ENCODE data around the gene CALB2. TPM values are rescaled to one million over a fixed set of nuclear protein-coding genes. Genes with fewer than 3 reads are reported as not detected.

CALB2 gene
- total RNA-seq, 1 donor from 2014 or later: 1.0 TPM

DNA sequence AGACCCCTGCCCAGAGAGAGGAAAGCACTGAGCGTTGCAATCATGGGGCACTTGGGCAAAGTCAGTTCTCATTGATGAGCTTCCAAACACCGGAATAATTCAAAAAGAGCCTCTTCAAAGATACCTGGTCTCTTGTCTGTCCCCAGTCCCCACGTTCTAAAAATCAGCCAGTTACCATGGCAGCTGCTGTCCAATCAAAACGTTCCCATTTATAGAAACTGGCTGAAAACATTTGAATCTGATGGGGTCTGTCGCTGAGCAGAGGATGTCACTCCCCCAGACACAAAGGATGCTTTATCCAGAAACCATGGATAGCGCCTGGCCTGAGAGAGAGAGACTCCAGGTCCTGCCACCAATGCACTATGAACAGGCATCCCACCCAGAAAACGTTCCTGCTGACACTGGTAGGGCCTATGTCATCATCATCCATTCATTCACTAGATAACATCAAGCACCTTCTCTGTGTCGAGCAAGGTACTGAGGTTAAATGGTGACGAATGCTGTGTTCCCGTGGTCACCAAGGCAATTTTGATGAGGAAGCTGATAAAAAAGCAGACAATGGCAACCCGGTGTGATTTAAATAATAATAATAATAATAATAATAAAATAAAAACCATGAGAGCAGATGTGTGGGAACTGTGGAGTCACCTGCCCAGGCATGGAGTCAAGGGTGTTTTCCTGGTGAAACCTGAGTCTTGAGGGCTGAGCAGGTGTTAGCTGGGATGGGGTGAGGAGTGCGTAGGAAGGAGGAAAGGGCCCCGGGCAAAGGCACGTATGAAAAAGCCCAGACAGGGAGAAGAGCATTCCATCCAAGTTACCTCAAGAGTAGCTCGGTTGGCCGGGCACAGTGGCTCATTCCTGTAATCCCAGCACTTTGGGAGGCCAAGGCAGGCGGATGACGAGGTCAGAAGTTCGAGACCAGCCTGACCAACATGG is 19.0 kb upstream of the CALB2 start:
- peaks cover 3 to 8% (median 4%) of the 10 kb centered on the region in 3 donors for H3K27me3 ChIP-seq (ENCODE audit: control insufficient read depth in 3 of 3, insufficient read depth in 3 of 3, low read length in 3 of 3)
- no peaks in the 10 kb centered on the region for H3K9me3 ChIP-seq (ENCODE audit: control insufficient read depth in 3 of 3, low read length in 3 of 3)
- H3K9ac ChIP-seq (ENCODE audit: low read depth in 1 of 3, low read length in 3 of 3): no peak overlapping the region
- H3K36me3 ChIP-seq (ENCODE audit: control insufficient read depth in 3 of 3, insufficient read depth in 3 of 3, low read length in 3 of 3): no peaks in the 10 kb centered on the region
- H3K4me1 ChIP-seq (ENCODE audit: control insufficient read depth in 3 of 3, insufficient read depth in 3 of 3, low read length in 3 of 3): no peaks in the 10 kb centered on the region
- H3K4me3 ChIP-seq (ENCODE audit: low read length in 3 of 3): no peak overlapping the region
- H3K27ac ChIP-seq (ENCODE audit: low read depth, low read length): no peak overlapping the region

DNA sequence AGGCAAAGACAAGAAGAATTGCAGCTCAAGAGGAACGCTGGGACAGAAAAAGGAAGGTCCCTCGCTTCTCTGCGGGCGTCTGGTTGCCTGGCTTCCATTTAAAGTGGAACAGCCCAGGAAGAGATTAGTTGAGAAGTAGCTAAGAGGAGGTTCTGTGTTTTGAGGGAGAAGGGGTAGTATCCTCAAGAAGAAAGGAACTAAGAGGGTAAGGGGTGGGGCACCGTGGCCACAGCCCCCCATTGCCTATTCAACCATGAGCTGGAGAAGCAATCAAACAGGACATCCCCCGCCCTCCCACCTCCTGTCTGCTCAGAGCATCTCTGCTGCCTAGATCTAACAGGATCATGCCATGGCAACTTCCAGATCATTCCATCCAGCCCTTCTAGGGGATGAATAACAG is 18.1 kb upstream of the CALB2 start:
- Histone ChIP-seq H3K27me3 (ENCODE audit: control insufficient read depth in 3 of 3, insufficient read depth in 3 of 3, low read length in 3 of 3) (peaks cover 3 to 10% (median 4%) of the 10 kb centered on the region in 3 donors), H3K9me3 (ENCODE audit: control insufficient read depth in 3 of 3, low read length in 3 of 3) (no peaks in the 10 kb centered on the region), H3K27ac (ENCODE audit: low read depth, low read length) (no peak overlapping the region), H3K4me1 (ENCODE audit: control insufficient read depth in 3 of 3, insufficient read depth in 3 of 3, low read length in 3 of 3) (no peaks in the 10 kb centered on the region), H3K36me3 (ENCODE audit: control insufficient read depth in 3 of 3, insufficient read depth in 3 of 3, low read length in 3 of 3) (no peaks in the 10 kb centered on the region), H3K9ac (ENCODE audit: low read depth in 1 of 3, low read length in 3 of 3) (no peak overlapping the region), H3K4me3 (ENCODE audit: low read length in 3 of 3) (no peak overlapping the region)

DNA sequence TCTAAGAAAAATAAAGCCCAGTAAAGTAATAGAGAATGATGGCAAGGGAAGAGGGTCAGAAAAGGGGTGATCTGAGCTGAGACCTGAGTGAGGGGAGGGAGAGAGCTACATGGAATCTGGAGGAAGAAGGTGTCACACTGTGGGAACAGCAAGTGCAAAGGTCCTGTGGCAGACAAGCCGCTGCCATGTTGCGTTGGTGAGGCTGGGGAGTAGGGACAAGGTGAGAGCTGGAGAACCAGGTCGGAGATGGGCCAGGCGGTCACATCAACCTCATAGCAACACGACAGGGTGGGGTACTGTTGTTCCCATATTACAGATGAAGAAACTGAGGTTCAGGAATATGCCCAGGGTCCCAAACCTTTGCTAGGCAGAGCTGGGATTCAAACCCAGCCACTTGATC is 16.6 kb upstream of the CALB2 start:
- H3K27ac ChIP-seq (ENCODE audit: low read depth, low read length): no peak overlapping the region
- no peak overlapping the region for H3K9ac ChIP-seq (ENCODE audit: low read depth in 1 of 3, low read length in 3 of 3)
- no peaks in the 10 kb centered on the region for H3K4me1 ChIP-seq (ENCODE audit: control insufficient read depth in 3 of 3, insufficient read depth in 3 of 3, low read length in 3 of 3)
- no peak overlapping the region for H3K4me3 ChIP-seq (ENCODE audit: low read length in 3 of 3)
- H3K9me3 ChIP-seq (ENCODE audit: control insufficient read depth in 3 of 3, low read length in 3 of 3): no peaks in the 10 kb centered on the region
- peaks cover 3 to 10% (median 4%) of the 10 kb centered on the region in 3 donors for H3K27me3 ChIP-seq (ENCODE audit: control insufficient read depth in 3 of 3, insufficient read depth in 3 of 3, low read length in 3 of 3)
- H3K36me3 ChIP-seq (ENCODE audit: control insufficient read depth in 3 of 3, insufficient read depth in 3 of 3, low read length in 3 of 3): no peaks in the 10 kb centered on the region

DNA sequence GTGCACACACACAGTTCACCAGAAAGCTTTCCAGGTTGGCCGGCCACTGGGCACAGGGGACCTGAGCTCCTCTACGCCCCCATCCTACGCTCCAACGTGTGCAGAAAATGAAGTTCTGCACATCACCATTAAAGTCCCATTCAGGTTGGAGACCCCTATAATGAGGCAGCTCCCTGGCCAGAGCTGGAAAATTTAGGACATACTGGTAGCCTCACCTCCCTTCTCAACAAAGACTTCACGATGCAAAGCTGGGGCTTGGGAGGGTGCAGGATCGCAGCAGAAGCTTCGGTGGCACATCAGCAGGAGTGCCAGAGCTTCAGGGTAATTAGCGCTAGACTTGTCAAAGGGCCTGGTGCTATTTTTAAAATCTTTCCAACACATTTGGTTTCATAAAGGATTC is 15.4 kb upstream of the CALB2 start:
- H3K4me1 ChIP-seq (ENCODE audit: control insufficient read depth in 3 of 3, insufficient read depth in 3 of 3, low read length in 3 of 3): no peaks in the 10 kb centered on the region
- no peak overlapping the region for H3K4me3 ChIP-seq (ENCODE audit: low read length in 3 of 3)
- H3K9me3 ChIP-seq (ENCODE audit: control insufficient read depth in 3 of 3, low read length in 3 of 3): no peaks in the 10 kb centered on the region
- H3K9ac ChIP-seq (ENCODE audit: low read depth in 1 of 3, low read length in 3 of 3): no peak overlapping the region
- no peak overlapping the region for H3K27ac ChIP-seq (ENCODE audit: low read depth, low read length)
- no peaks in the 10 kb centered on the region for H3K36me3 ChIP-seq (ENCODE audit: control insufficient read depth in 3 of 3, insufficient read depth in 3 of 3, low read length in 3 of 3)
- peaks cover 3 to 10% (median 4%) of the 10 kb centered on the region in 3 donors for H3K27me3 ChIP-seq (ENCODE audit: control insufficient read depth in 3 of 3, insufficient read depth in 3 of 3, low read length in 3 of 3)

DNA sequence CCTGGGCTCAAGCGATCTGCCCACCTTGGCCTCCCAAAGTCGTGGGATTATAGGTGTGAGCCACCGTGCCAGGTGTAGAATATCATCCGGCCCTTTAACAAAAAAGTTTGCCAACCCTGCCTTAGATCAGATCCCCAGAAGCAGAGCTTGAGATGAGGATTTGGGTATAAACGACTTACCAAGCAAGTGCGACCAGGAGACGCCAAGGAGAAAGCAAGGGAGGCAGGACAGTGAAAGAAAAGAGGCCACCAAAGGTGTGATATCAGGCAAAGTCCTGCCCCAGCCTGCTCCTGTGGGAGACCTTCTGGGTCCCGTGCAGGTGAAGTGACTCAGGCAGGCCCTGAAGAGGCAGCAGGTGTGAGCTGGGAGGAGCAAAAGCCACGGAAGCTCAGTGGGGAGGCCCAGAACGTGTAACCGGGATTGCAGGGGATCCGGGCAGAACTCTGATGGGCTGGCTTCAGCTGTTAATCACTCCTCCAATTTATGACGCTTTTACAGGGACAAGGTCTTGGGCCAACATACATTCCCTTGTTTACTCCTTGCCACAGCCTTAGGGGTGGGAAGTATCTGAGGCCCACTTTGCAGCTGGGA is 14.1 kb upstream of the CALB2 start:
- H3K36me3 ChIP-seq (ENCODE audit: control insufficient read depth in 3 of 3, insufficient read depth in 3 of 3, low read length in 3 of 3): no peaks in the 10 kb centered on the region
- H3K27me3 ChIP-seq (ENCODE audit: control insufficient read depth in 3 of 3, insufficient read depth in 3 of 3, low read length in 3 of 3): peaks cover 2 to 15% (median 3%) of the 10 kb centered on the region in 3 donors
- no peak overlapping the region for H3K27ac ChIP-seq (ENCODE audit: low read depth, low read length)
- no peak overlapping the region for H3K4me3 ChIP-seq (ENCODE audit: low read length in 3 of 3)
- no peaks in the 10 kb centered on the region for H3K9me3 ChIP-seq (ENCODE audit: control insufficient read depth in 3 of 3, low read length in 3 of 3)
- no peaks in the 10 kb centered on the region for H3K4me1 ChIP-seq (ENCODE audit: control insufficient read depth in 3 of 3, insufficient read depth in 3 of 3, low read length in 3 of 3)
- H3K9ac ChIP-seq (ENCODE audit: low read depth in 1 of 3, low read length in 3 of 3): no peak overlapping the region

DNA sequence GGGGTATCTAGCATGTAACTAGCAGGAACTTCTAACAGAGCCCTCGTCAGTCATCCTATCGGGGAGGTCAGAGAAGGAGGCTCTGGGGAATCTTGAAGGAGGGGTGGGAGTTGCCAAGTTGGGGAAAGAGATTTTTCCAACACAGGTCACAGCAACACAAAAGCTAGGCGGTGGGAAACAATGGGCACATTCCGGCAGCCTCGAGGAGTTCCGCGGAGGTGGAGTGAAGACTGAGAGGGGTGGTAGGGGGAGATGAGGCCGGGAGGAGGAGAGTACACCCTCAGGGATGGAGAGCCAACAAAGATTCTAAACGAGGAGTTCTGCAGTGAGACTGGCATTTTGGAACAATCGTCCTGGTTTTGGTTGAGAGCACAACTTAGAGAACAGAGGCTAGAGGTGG is 13.5 kb upstream of the CALB2 start:
- no peak overlapping the region for H3K27ac ChIP-seq (ENCODE audit: low read depth, low read length)
- no peaks in the 10 kb centered on the region for H3K9me3 ChIP-seq (ENCODE audit: control insufficient read depth in 3 of 3, low read length in 3 of 3)
- peaks cover 0 to 13% (median 3%) of the 10 kb centered on the region in 3 donors for H3K27me3 ChIP-seq (ENCODE audit: control insufficient read depth in 3 of 3, insufficient read depth in 3 of 3, low read length in 3 of 3)

DNA sequence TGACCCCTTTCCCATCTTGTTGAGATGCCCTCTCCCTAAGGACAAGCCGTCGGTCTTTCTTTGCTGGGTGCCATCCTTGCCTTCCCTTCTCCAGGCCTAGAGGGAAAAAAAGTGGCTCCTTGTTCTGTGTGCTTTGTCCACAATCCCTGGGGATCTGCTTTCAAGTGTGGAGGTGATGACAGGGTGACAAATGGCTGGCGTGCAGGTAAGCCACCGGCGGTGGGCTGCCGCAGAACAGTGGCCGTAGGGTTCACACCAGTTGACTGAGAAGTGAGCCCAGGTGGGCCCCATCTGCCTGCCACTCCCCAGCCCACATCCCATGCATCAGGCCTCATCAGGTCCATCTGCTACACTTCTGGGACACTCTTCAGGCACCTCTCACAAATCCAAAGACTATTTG is 11.4 kb upstream of the CALB2 start:
- H3K9ac ChIP-seq (ENCODE audit: low read depth in 1 of 3, low read length in 3 of 3): no peak overlapping the region
- peaks cover 0 to 11% (median 0%) of the 10 kb centered on the region in 3 donors for H3K27me3 ChIP-seq (ENCODE audit: control insufficient read depth in 3 of 3, insufficient read depth in 3 of 3, low read length in 3 of 3)
- no peak overlapping the region for H3K4me3 ChIP-seq (ENCODE audit: low read length in 3 of 3)
- no peaks in the 10 kb centered on the region for H3K9me3 ChIP-seq (ENCODE audit: control insufficient read depth in 3 of 3, low read length in 3 of 3)
- H3K36me3 ChIP-seq (ENCODE audit: control insufficient read depth in 3 of 3, insufficient read depth in 3 of 3, low read length in 3 of 3): no peaks in the 10 kb centered on the region
- H3K4me1 ChIP-seq (ENCODE audit: control insufficient read depth in 3 of 3, insufficient read depth in 3 of 3, low read length in 3 of 3): no peaks in the 10 kb centered on the region
- no peak overlapping the region for H3K27ac ChIP-seq (ENCODE audit: low read depth, low read length)

More for the DNA sequence above, 13.5 kb upstream of the CALB2 start:
- Histone ChIP-seq H3K4me1 (ENCODE audit: control insufficient read depth in 3 of 3, insufficient read depth in 3 of 3, low read length in 3 of 3) (no peaks in the 10 kb centered on the region), H3K9ac (ENCODE audit: low read depth in 1 of 3, low read length in 3 of 3) (no peak overlapping the region), H3K4me3 (ENCODE audit: low read length in 3 of 3) (no peak overlapping the region), H3K36me3 (ENCODE audit: control insufficient read depth in 3 of 3, insufficient read depth in 3 of 3, low read length in 3 of 3) (no peaks in the 10 kb centered on the region)

DNA sequence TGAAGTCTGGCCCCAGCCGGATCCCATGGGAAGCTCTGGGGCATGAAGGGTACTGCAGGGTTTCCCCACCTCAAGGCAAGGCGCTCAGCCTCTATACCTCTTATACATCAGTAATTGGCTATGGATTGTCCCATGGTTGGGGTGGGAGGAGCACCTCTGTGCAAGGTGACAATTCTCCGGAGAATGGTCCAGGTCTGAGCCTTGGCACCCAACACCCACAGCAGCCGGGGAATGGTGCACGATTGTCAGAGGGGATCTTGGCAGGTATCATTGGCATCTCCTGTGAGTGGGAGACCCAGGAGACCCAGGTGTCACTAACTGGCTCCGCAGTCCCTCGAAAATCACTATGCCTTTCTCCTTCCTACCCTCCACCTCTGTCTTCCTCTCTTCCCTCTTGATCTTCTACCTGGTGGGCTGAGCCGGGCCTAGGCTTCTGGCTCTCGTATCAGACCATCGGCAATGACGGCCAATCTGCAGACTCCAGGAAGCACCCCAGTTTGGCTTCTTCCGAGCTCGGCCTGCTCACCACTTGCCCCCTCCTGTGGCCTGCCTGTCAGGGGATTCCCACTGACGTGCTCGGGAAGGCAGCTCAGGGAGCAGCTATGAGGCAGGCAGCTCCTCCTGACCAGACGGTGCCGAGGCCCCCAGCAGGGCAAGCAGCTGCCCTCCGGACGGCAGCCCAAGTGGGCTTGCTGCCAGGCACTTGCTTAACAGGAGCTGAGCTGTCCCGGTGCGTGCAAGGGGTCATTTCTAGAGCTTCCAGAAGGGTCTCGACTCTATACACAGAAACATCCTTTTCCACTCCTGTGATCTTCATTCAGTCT is 10.0 kb upstream of the CALB2 start:
- H3K27ac ChIP-seq (ENCODE audit: low read depth, low read length): no peak overlapping the region
- no peaks in the 10 kb centered on the region for H3K9me3 ChIP-seq (ENCODE audit: control insufficient read depth in 3 of 3, low read length in 3 of 3)
- no peaks in the 10 kb centered on the region for H3K36me3 ChIP-seq (ENCODE audit: control insufficient read depth in 3 of 3, insufficient read depth in 3 of 3, low read length in 3 of 3)
- no peak overlapping the region for H3K4me3 ChIP-seq (ENCODE audit: low read length in 3 of 3)
- no peak overlapping the region for H3K9ac ChIP-seq (ENCODE audit: low read depth in 1 of 3, low read length in 3 of 3)
- H3K27me3 ChIP-seq (ENCODE audit: control insufficient read depth in 3 of 3, insufficient read depth in 3 of 3, low read length in 3 of 3): peaks cover 0 to 11% (median 0%) of the 10 kb centered on the region in 3 donors
- no peaks in the 10 kb centered on the region for H3K4me1 ChIP-seq (ENCODE audit: control insufficient read depth in 3 of 3, insufficient read depth in 3 of 3, low read length in 3 of 3)

DNA sequence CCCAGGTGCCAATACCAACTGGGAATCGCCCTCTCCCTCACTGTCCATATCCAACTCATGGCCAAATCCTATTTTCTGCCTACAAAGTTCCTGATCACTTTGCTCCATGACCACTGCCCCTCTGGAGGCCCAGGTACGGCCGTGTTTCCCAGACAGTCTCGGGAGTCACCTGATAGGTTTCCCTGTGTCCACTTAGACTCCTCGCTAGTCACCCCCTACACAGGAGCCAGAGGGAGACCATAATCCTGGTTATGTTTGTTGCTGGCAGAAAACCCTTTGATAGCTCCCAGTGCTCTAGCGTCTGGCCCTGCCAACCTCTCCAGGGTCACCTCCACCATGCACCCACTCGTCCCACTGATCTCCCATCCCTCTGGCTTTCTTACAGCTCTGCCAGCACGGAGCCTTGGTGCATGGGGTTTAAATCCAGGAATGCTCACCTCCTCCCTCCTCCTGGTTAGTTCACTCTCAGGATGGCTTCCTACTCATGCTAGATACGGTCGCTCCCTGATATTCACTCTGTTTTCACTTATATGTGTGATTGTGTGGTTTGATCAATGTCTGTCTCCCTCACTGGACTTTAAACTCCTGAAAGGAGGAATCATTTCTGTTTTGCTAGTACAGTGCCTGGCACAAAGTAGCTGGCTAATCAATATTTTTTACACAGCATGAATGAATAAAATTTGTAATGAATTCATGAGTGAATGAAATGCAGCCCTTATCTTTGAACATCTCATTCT is 7.5 kb upstream of the CALB2 start:
- Histone ChIP-seq H3K4me3 (ENCODE audit: low read length in 3 of 3) (no peak overlapping the region), H3K9me3 (ENCODE audit: control insufficient read depth in 3 of 3, low read length in 3 of 3) (no peaks in the 10 kb centered on the region), H3K36me3 (ENCODE audit: control insufficient read depth in 3 of 3, insufficient read depth in 3 of 3, low read length in 3 of 3) (no peaks in the 10 kb centered on the region), H3K4me1 (ENCODE audit: control insufficient read depth in 3 of 3, insufficient read depth in 3 of 3, low read length in 3 of 3) (no peaks in the 10 kb centered on the region), H3K9ac (ENCODE audit: low read depth in 1 of 3, low read length in 3 of 3) (no peak overlapping the region), H3K27me3 (ENCODE audit: control insufficient read depth in 3 of 3, insufficient read depth in 3 of 3, low read length in 3 of 3) (peaks cover 0 to 13% (median 3%) of the 10 kb centered on the region in 3 donors), H3K27ac (ENCODE audit: low read depth, low read length) (no peak overlapping the region)

Measured in skeletal muscle tissue (tissue), 4 donors.